DND-41 (cell line): ENCODE data around the gene TULP3.

ENCODE experiments used
- ATAC-seq: fragments of 200-7000 bp; cut with Tn5 transposase; 3 replicates; pipeline ENCODE4 v1.9.1; 2021; ENCODE audit warnings: low read depth; ENCODE audit not compliant: insufficient read depth
- DNase-seq: peaks from one replicate; pipeline ENCODE4 v3.0.0-alpha.2; 2020
- H2AFZ ChIP-seq: 2 replicates; pipeline ENCODE4 v1.6.0; 2012; ENCODE audit warnings: low read depth, low read length
- H3K27ac ChIP-seq: 2 replicates; pipeline ENCODE4 v1.5.1; 2012; ENCODE audit warnings: low read length, inconsistent platforms
- H3K27me3 ChIP-seq: fragments of 200-600 bp; sonication (generic); 2 replicates; pipeline ENCODE4 v1.6.0; 2012; ENCODE audit warnings: low read length, mild to moderate bottlenecking, inconsistent platforms; ENCODE audit not compliant: insufficient read depth, poor library complexity
- H3K36me3 ChIP-seq: 2 replicates; pipeline ENCODE4 v1.5.1; 2012; ENCODE audit warnings: low read length, inconsistent platforms; ENCODE audit not compliant: insufficient read depth
- H3K4me1 ChIP-seq: 2 replicates; pipeline ENCODE4 v1.5.1; 2012; ENCODE audit warnings: mild to moderate bottlenecking, low read length; ENCODE audit not compliant: insufficient read depth
- H3K4me2 ChIP-seq: 2 replicates; pipeline ENCODE4 v1.6.0; 2012; ENCODE audit warnings: mild to moderate bottlenecking, moderate library complexity, low read length, inconsistent platforms; ENCODE audit not compliant: insufficient read depth
- H3K4me3 ChIP-seq, 2 experiments: fragments of 200-600 bp in 1 of 2; shearing (Covaris generic) in 1 of 2; 2 replicates each; pipeline ENCODE4 v1.5.1; 2012 to 2016; ENCODE audit warnings: inconsistent platforms in 2 of 2, low read length in 2 of 2, mild to moderate bottlenecking in 2 of 2, low read depth in 1 of 2, moderate library complexity in 1 of 2
- H3K79me2 ChIP-seq: 2 replicates; pipeline ENCODE4 v1.6.0; 2012; ENCODE audit warnings: low read length, inconsistent platforms; ENCODE audit not compliant: insufficient read depth
- H3K9ac ChIP-seq: 2 replicates; pipeline ENCODE4 v1.6.0; 2012; ENCODE audit warnings: low read depth, mild to moderate bottlenecking, inconsistent platforms, low read length, moderate library complexity
- H3K9me3 ChIP-seq: 2 replicates; pipeline ENCODE4 v1.5.1; 2012; ENCODE audit warnings: low read length, moderate library complexity, mild to moderate bottlenecking, inconsistent platforms; ENCODE audit not compliant: insufficient read depth, severe bottlenecking
- H4K20me1 ChIP-seq: 2 replicates; pipeline ENCODE4 v1.6.0; 2012; ENCODE audit warnings: low read length; ENCODE audit not compliant: insufficient read depth
- CTCF ChIP-seq: IDR thresholded peaks from 2 replicates; pipeline ENCODE4 v1.5.1; 2012; ENCODE audit warnings: borderline replicate concordance, low read length, moderate library complexity, mild to moderate bottlenecking; ENCODE audit not compliant: poor library complexity, severe bottlenecking; ENCODE audit errors: extremely low read depth
- EZH2 ChIP-seq: IDR thresholded peaks from 3 replicates; pipeline ENCODE4 v1.6.1; 2012; ENCODE audit warnings: borderline replicate concordance, low read depth, mild to moderate bottlenecking, moderate library complexity, low read length, inconsistent platforms; ENCODE audit not compliant: severe bottlenecking

Gene TULP3

GRCh38 chr12:2853626-2854025 lies 37.1 kb upstream of the TULP3 start:
- no peak for DNase-seq
- H2AFZ ChIP-seq: no peak overlapping the region

GRCh38 chr12:2854669-2855453 lies 35.8 kb upstream of the TULP3 start:
- no peaks in the 10 kb centered on the region for H3K9me3 ChIP-seq
- no peaks in the 10 kb centered on the region for H3K4me1 ChIP-seq
- H3K36me3 ChIP-seq: peaks cover 25% of the 10 kb centered on the region
- H3K4me3 ChIP-seq: no peak overlapping the region
- DNase-seq (no peak), ATAC-seq (no peak)
- peaks cover 12% of the 10 kb centered on the region; the same call in 1 of the 2 replicates for H4K20me1 ChIP-seq
- H3K27ac ChIP-seq: no peak overlapping the region
- no peak overlapping the region for H3K4me2 ChIP-seq
- H2AFZ ChIP-seq: no peak overlapping the region
- H3K9ac ChIP-seq: no peak overlapping the region
- H3K27me3 ChIP-seq: no peaks in the 10 kb centered on the region
- no peaks in the 10 kb centered on the region for H3K79me2 ChIP-seq
- TF ChIP-seq CTCF: no peak
- no peak for TF ChIP-seq EZH2

More at GRCh38 chr12:2853626-2854025, 37.1 kb upstream of the TULP3 start:
- H4K20me1 ChIP-seq: peaks cover 8% of the 10 kb centered on the region; the same call in 1 of the 2 replicates
- H3K9me3 ChIP-seq: no peaks in the 10 kb centered on the region
- no peaks in the 10 kb centered on the region for H3K27me3 ChIP-seq
- H3K4me1 ChIP-seq: no peaks in the 10 kb centered on the region
- TF ChIP-seq EZH2 (no peak), CTCF (no peak)
- H3K36me3 ChIP-seq: peaks cover 12% of the 10 kb centered on the region
- H3K4me2 ChIP-seq: no peak overlapping the region
- H3K79me2 ChIP-seq: no peaks in the 10 kb centered on the region
- ATAC-seq: no peak
- H3K4me3 ChIP-seq: no peak overlapping the region
- no peak overlapping the region for H3K27ac ChIP-seq
- H3K9ac ChIP-seq: no peak overlapping the region

GRCh38 chr12:2855546-2855945 lies 35.1 kb upstream of the TULP3 start:
- Histone ChIP-seq H3K4me1 (no peaks in the 10 kb centered on the region), H3K9me3 (no peaks in the 10 kb centered on the region), H4K20me1 (peaks cover 12% of the 10 kb centered on the region; the same call in 1 of the 2 replicates), H3K4me3 (no peak overlapping the region), H3K79me2 (no peaks in the 10 kb centered on the region), H3K9ac (no peak overlapping the region), H3K27me3 (no peaks in the 10 kb centered on the region), H3K36me3 (peaks cover 32% of the 10 kb centered on the region), H3K27ac (no peak overlapping the region), H3K4me2 (no peak overlapping the region), H2AFZ (no peak overlapping the region)
- no peak for DNase-seq
- no peak for ATAC-seq
- TF ChIP-seq CTCF: no peak
- no peak for TF ChIP-seq EZH2
